ENCODE measurements around the gene NUB1. TPM values are rescaled to one million over a fixed set of nuclear protein-coding genes. Genes with fewer than 3 reads are reported as not detected.

The NUB1 gene
- 57.6 TPM for total RNA-seq

GRCh38 chr7:151341357-151342101 lies at the start of gene NUB1:
TSS of gene NUB1 (plus strand) at chr7:151341812. CDS start at chr7:151345350, 3,538 bp downstream.

GRCh38 chr7:151409667-151410404 lies 68.2 kb downstream of the NUB1 start, which contains the start of gene WDR86:
TSS of gene WDR86 (minus strand) at chr7:151410038. CDS start at chr7:151409589, 449 bp downstream.

Other genes starting within 250 kb of the NUB1 start
- gene GBX1, start 174.1 kb upstream of the NUB1 start, total RNA-seq: not detected
- 0.44 TPM for gene ASB10, start 154.6 kb upstream of the NUB1 start, total RNA-seq
- not detected for gene H2BK1, start 131.3 kb upstream of the NUB1 start, total RNA-seq
- gene ABCF2, start 114.6 kb upstream of the NUB1 start, total RNA-seq: 32.5 TPM
- 31.4 TPM for gene CHPF2, start 109.3 kb upstream of the NUB1 start, total RNA-seq
- gene SMARCD3, start 93.1 kb upstream of the NUB1 start, total RNA-seq: 64.0 TPM
- gene WDR86, start 68.2 kb downstream of the NUB1 start, total RNA-seq: 19.7 TPM
- not detected for gene CRYGN, start 98.3 kb downstream of the NUB1 start, total RNA-seq
- gene RHEB, start 178.1 kb downstream of the NUB1 start, total RNA-seq: 87.1 TPM

All from camera-type eye (tissue), 1 donor.